HFF-Myc (cell line): Measurements from ENCODE around the gene EVX2.

Source experiments
- DNase-seq: peaks from one replicate; pipeline ENCODE4 v3.0.0-alpha.2; 2011; ENCODE audit warnings: low read depth; ENCODE audit errors: extremely low read depth
- H3K4me3 ChIP-seq: replicated peaks from 2 replicates; pipeline ENCODE4 v1.5.1; 2011; ENCODE audit warnings: low read depth, mild to moderate bottlenecking, control low read depth, low read length
- CTCF ChIP-seq: IDR thresholded peaks from 2 replicates; pipeline ENCODE4 v1.5.1; 2012; ENCODE audit warnings: mild to moderate bottlenecking, low read depth, low read length, control low read depth; ENCODE audit errors: missing control alignments

Gene EVX2

GRCh38 chr2:176074919-176075425 is 8.8 kb downstream of the EVX2 start:
- no peak for TF ChIP-seq CTCF
- no peak overlapping the region for H3K4me3 ChIP-seq
- no peak for DNase-seq

- no peak for TF ChIP-seq CTCF
- H3K4me3 ChIP-seq, result no peak overlapping the region
- DNase-seq, result no peak
Measured at GRCh38 chr2:176072951-176073904, 10.5 kb downstream of the EVX2 start.

GRCh38 chr2:176072292-176072669 is 11.5 kb downstream of the EVX2 start:
- TF ChIP-seq CTCF, result no peak
- no peak for DNase-seq
- no peak overlapping the region for H3K4me3 ChIP-seq

- TF ChIP-seq CTCF, result no peak
- H3K4me3 ChIP-seq, result no peak overlapping the region
- no peak for DNase-seq
Measured at GRCh38 chr2:176071330-176072291, 12.2 kb downstream of the EVX2 start.

- no peak for TF ChIP-seq CTCF
- DNase-seq, result no peak
- no peak overlapping the region for H3K4me3 ChIP-seq
Measured at GRCh38 chr2:176068419-176068832, 15.3 kb downstream of the EVX2 start.

GRCh38 chr2:176067589-176068418 is 16.0 kb downstream of the EVX2 start:
- TF ChIP-seq CTCF, result no peak
- DNase-seq, result no peak
- no peak overlapping the region for H3K4me3 ChIP-seq
